Measurements from ENCODE around the gene CLOCK.

GRCh38 chr4:55500072-55500471 lies 46.6 kb downstream of the CLOCK start:
- TF ChIP-seq POLR2AphosphoS5 (IDR thresholded peaks at IDR 0.05) = no peak
- TF ChIP-seq POLR2A (IDR thresholded peaks at IDR 0.05) = no peak
